ENCODE measurements around the gene LHX5.

GRCh38 chr12:113473942-113474341, 2.3 kb upstream of the LHX5 start:
- TF ChIP-seq POLR2AphosphoS5 (IDR thresholded peaks at IDR 0.05; ENCODE audit: low read depth, low read length) (no peak), TAF1 (IDR thresholded peaks at IDR 0.05; ENCODE audit: low read depth, low read length) (no peak), POU2F2 (IDR thresholded peaks at IDR 0.05; ENCODE audit: low read depth, low read length) (no peak), POLR2A (IDR thresholded peaks at IDR 0.05; ENCODE audit: low read depth, low read length) (no peak), SPI1 (IDR thresholded peaks at IDR 0.05; ENCODE audit: low read depth, low read length) (no peak), PAX5 (IDR thresholded peaks at IDR 0.05; ENCODE audit: insufficient read depth, low read length, severe bottlenecking) (no peak)

Data from GM12891 (cell line).